ENCODE results near the gene UNK.
"Not testable (repeated sequence)": the region's sequence is repeated elsewhere in the genome, so short reads cannot be mapped to it uniquely, and the experiment has no call there.

Gene UNK

DNA sequence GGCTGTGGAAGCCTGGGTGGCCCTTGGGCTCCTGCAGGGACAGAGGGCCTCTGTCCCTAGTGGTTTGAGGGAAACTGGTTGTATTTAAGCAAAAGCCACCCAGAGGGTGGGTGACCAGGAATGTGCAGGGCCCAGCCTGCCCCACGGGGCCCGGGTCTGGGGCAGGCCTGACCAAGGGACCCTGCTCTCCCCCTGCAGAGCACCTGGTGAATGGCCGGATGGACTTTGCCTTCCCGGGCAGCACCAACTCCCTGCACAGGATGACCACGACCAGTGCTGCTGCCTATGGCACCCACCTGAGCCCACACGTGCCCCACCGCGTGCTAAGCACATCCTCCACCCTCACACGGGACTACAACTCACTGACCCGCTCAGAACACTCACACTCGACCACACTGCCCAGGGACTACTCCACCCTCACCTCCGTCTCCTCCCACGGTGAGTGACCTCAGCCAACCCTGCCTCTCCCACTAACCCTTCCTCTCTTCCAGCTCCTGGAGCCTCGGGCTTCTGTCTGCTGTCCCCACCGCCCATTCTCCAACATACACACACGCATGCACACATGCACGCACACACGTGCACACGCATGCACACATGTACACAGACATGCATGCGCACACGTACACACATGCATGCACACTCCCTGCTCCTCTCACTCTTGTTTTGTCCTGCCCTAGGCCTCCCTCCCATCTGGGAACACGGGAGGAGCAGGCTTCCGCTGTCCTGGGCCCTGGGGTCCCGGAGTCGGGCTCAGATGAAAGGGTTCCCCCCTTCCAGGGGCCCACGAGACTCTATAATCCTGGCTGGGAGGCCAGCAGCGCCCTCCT is 30.0 kb upstream of the UNK start:
- no peak for DNase-seq (ENCODE audit: low spot score)

DNA sequence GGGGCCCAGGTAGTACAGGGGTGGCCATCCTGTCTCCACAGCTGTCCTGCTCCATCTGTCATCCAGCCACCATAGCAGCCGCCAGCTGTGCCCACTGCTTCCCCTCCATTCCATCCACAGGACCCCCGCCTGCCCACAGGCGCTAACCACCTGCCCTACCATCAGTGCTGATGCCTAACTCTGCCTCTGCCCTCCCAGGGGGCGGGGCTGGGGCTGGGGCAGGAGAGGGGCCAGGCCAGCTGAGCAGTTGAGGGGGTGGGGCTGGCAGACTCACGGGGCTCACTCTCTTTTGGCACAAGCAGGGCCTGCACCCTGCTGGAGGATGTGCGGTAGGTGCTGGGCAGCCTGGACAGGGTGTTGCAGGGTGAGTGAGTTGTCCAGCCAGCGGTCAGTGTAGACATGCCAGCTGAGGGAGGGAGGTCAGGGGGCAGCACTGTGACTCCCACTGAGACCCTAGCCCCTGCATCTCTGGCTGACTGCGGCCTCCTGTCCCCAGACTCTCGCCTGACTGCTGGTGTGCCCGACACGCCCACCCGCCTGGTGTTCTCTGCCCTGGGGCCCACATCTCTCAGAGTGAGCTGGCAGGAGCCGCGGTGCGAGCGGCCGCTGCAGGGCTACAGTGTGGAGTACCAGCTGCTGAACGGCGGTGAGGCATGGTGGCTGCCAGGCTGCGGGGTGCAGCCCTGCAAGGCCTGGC is 29.3 kb upstream of the UNK start:
- no peak for DNase-seq (ENCODE audit: low spot score)

DNA sequence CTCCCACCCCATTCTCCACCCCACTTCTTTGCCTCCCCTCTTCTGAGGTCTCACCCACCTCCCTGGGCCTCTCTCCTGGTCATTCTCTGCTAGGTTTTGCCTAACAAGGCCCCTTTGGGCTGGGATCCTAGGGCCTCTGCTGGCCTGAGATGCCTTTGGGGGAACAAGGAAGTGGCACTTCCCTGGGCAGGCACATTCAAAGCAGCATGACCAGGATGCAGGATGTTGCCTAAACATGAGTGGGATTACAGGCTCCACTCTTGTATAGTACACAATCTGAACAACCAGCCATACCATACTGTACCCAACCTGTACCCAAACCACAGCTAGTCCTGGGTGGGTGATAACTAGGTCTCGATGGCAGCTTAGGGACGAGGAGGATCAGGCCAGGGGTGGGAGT is 28.6 kb upstream of the UNK start:
- DNase-seq (ENCODE audit: low spot score), result no peak

DNA sequence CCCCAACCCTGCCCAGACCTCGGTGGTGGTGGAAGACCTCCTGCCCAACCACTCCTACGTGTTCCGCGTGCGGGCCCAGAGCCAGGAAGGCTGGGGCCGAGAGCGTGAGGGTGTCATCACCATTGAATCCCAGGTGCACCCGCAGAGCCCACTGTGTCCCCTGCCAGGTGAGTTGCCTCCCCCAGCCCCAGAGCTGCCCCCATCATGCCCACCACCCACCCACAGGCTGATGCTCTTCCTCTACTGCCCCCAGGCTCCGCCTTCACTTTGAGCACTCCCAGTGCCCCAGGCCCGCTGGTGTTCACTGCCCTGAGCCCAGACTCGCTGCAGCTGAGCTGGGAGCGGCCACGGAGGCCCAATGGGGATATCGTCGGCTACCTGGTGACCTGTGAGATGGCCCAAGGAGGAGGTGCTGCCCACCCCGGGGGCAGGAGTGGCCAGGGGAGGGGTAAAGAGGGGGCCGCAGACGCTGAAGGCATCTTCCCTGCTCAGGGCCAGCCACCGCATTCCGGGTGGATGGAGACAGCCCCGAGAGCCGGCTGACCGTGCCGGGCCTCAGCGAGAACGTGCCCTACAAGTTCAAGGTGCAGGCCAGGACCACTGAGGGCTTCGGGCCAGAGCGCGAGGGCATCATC is 28.0 kb upstream of the UNK start:
- DNase-seq (ENCODE audit: low spot score), result no peak

DNA sequence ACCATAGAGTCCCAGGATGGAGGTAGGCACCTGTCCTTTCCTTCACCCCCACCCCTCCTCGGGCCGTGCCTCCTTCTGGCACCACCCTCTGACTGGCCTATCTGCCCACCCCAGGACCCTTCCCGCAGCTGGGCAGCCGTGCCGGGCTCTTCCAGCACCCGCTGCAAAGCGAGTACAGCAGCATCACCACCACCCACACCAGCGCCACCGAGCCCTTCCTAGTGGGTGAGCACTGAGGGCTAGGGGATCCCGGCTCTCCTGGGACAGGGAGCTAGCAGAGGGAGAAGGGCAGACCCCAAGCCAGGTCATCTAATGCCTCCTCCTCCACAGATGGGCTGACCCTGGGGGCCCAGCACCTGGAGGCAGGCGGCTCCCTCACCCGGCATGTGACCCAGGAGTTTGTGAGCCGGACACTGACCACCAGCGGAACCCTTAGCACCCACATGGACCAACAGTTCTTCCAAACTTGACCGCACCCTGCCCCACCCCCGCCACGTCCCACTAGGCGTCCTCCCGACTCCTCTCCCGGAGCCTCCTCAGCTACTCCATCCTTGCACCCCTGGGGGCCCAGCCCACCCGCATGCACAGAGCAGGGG is 27.4 kb upstream of the UNK start:
- no peak for DNase-seq (ENCODE audit: low spot score)

DNA sequence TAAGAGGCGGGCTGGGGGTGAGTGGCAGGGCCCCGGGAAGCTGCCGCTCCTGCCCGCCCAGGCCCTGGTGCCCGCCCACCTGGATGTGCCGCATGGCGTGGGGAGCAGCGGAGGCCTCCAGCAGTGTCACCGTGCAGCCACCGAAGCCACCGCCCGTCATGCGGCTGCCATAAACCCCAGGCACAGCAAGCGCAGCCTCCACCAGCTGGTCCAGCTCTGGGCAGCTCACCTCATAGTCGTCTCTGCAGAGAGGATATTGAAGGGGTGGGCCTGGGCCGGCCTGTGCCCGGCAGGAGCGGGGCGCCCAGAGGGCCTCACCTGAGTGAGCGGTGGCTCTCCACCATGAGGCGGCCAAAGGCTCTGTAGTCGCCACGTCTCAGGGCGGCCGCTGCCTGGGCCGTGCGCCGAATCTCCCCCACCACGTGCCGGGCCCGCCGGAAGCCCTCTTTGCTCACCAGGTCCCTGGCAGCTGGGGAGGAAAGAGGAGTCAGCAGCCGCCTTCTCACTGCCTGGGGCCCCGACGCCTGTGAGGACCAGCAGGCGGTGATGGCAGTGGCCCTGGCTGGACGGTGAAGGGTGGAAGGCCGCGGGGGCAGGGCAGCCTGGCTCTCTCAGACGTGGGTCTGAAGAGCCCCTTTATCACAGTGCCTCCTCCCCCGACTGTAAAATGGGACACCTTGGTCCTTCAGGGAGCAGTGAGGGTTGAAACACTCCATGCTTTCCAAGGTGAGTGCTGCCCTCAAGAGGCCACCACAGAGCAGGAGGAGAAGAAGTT is 26.3 kb upstream of the UNK start:
- no peak for DNase-seq (ENCODE audit: low spot score)

DNA sequence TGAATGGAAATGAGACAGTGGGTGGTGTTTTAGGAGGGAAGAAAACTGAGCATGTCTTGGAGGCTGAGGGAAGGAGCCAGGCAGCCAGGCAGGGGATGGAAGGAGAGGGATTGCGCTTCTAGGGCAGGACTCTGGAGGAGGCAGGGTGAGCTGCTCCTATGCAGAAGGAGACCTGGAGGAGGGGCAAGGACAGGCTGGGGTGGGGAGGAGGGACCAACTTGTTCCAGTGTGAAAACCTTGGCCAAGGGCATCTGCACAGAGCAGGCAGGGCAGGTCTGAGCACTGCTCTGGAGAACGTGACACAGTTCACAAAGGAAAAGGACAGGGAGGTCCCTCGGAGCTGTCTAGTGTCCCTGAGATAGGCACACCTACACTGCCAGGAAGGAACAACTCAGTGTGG is 25.1 kb upstream of the UNK start:
- DNase-seq (ENCODE audit: low spot score), result no peak

DNA sequence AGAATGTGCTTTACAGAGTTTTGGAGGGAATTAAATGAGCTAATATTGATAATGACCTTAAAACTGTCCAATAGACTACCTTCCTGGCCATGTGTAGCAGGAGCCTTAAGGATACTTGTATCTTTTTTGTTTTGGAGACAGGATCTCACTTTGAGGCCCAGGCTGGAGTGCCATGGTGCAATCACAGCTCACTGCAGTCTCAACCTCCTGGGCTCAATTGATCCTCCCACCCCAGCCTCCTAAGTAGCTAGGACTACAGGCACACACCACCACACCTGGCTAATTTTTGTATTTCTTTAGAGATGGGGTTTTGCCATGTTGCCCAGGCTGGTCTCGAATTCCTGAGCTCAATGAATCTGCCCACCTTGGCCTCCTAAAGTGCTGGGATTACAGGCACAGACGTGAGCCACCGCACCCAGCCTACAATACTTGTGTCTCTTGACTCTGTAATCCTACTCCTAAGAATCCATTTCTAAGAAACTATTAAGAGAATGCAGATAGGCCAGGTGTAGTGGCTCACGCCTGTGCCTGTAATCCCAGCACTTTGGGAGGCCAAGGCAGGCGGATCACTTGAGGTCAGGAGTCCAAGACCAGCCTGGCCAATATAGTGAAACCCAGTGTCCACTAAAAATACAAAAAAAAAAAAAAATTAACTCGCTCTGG is 24.5 kb upstream of the UNK start:
- DNase-seq (ENCODE audit: low spot score), result not testable (repeated sequence)

DNA sequence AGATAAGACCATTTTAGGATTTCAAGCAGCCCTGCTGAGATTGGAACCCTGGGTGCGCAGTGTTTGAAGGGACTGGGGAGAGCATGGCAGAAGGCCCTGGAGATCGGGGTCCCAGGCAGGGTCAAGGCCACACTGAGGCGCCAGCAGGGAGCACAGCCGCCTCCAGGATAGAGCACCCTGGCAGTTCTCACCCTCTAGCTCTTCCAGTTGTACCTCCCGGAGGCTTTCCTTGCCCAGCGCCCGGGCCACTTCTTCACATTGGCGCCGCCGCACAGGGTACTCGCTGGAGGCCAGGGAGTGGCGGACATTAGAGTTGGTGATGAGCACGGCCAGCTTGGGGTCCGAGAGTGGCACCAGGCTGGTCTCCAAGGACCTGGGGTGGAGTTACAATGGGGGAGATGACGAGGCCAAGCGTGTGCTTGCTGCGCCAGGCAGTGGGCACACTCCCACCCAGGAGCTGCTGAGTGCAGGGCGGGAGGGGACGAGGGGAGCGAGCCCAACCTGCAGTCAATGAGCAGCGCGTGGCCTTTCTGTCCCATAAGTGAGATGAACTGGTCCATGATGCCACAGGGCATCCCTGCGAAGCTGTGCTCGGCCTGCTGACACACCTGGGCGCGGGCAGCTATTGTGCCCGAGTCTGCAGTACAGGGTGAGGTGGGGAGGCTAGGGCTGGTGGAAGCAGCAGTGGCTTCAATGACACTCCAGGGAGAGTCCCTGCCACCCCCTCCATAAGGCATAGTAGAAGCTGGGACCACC is 21.9 kb upstream of the UNK start:
- DNase-seq (ENCODE audit: low spot score), result no peak

DNA sequence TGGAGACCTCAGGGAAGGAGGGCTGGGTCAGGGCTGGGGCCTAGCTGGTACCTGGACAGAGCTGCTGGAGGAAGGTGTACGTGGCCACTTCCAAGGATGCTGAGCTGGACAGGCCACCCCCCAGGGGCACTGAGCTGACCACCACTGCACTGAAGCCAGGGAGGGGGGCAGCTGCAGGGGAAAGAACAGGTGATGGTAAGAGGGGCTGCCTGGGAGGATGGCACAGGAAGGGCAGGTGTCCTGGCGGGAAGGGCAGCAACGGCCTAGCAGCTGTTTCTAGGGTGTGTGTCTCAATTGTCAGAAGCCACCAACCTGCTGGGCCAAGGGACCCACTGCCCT is 21.4 kb upstream of the UNK start:
- DNase-seq (ENCODE audit: low spot score), result no peak

DNA sequence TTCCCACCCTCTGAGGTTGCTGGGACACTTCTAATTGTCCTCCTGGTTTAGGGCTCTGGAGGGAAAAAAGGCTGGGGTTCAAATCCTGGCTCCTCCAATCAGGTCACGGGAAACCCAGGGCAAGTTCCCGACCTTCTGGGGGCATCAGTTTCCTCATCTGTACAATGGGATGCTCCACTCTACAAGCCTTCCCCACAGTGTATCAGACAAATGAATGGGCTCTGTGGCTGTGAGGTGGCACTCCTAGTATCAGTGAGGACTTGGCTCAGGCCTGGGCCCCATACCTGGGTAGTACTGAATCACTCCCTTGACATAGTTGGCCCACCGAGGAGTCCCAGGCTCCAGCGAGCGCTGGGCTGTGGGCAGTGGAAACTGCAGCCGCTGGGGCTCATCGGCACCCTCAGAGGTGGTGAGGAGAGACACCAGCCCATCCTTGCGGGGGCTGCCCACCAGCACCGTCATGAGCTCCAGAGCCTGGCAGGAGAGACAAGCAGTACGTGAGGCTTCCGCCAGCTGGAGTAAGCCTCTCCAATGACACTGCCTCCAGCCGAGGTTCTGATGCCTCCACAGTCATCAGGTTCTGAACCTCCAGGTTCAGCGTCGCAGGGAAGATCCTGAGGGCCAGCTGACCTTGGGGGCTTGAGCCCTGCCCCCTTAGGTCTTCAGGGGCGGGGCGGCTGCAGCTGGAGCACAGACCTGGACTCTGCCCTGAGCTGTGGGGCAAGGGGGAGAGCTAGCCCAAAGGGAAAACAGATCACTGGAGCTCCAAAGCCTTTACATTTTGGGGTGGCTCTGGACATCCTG is 20.8 kb upstream of the UNK start:
- no peak for DNase-seq (ENCODE audit: low spot score)

DNA sequence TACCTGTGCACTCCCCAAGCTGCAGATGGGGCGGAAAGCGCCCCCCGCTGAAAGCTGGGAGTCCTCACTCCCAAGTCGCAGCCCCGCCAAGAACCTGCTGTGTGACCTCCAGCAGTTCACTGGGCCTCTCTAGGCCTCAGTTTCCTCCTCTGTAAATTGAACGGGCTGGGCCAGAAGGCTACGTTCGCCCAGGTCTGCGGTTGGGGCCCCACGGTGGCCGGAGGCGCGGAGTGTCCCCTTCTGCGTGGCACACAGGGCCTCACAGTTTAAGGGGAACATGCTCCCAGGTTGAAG is 20.2 kb upstream of the UNK start:
- DNase-seq (ENCODE audit: low spot score), result no peak

DNA sequence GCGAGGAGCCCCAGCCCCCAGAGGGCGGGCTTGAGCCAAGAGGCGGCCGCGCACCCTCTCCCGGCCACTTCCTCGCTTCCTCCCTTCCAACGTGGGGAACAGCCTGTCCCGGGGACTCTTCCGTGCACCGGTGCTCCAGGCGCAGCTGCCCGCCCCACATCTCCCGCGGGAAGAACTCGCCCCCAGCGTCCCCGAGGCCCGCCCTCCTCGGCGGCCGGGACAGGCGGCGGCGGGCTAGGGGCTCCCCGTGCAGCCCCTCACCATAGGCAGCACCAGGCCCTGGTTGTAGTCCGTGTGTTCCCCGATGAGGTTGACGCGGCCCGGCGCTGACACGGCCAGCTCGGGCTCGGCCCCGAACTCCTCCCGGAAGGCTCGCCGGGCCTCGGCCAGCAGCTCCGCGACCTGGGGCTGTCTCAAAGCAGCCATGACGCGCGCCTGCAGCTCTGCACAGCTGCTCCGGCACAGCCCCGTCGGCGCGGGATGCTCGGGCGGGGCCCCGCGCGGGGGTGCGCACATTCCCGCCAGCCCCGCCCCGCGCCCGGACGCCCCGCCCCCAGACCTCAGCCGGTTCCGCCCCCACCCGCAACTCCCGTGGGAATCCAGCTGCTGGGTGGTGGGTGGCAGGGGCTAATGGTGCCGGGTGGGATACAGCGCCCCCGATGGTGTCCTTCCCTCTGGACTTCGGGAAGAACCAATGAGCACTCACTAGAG is 19.7 kb upstream of the UNK start, which contains the start of gene GALK1:
GALK1 (minus strand) TSS at position 482 of the 711 bp plus-strand sequence; CDS start at position 426, 56 bp downstream.
- peak; percentile 84 for DNase-seq (ENCODE audit: low spot score)

DNA sequence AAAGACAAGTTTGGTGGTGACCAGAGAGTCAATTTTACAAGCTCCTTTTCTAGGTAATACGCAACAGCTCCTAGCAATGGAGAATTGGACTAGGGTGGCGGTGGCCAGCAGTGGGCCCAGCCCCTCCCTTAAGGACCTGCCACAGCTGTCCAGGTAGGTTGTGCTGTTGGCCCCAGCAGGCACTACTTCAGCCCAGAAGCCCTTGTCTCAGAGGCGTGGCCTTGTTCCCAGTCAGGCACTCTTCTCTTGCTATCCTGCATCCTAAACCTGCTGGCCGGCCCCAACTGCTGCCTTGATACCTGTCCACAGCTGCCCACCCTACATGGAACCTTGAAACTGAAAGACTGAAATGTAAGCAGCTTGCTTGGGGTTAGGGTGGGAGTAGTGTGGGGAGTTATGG is 18.6 kb upstream of the UNK start:
- no peak for DNase-seq (ENCODE audit: low spot score)

DNA sequence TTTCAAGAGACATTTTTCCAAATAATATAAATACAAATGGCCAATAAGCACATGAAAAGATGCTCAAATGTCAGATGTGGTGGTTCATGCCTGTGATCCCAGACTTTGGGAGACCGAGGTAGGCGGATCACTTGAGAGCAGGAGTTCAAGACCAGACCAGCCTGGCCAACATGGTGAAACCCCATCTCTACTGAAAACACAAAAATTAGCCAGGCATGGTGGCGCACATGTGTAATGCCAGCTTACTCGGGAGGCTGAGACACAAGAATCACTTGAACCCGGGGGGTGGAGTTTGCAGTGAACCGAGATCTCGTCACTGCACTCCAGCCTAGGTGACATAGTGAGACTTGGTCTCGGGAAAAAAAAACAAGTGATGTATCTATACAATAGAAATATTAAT is 16.7 kb upstream of the UNK start:
- no peak for DNase-seq (ENCODE audit: low spot score)

DNA sequence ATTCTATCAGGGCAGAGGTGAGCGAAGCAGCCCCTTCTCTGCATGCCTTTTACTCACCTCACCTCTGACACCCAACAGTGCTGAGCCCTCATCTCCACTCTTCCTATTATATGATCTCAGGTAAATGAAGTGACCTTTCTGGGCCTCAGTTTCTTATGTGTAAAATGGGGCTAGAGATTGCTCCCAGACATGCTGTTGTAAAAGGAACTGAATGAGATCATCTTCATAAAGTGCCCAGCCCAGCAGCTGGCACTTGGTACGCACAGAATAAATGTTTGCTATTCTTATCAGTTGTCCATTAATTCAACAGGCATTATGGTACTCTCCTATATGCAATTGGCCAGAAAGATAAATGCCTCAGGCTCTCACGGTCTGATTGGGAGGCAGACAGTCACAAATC is 15.1 kb upstream of the UNK start:
- DNase-seq (ENCODE audit: low spot score), result no peak

DNA sequence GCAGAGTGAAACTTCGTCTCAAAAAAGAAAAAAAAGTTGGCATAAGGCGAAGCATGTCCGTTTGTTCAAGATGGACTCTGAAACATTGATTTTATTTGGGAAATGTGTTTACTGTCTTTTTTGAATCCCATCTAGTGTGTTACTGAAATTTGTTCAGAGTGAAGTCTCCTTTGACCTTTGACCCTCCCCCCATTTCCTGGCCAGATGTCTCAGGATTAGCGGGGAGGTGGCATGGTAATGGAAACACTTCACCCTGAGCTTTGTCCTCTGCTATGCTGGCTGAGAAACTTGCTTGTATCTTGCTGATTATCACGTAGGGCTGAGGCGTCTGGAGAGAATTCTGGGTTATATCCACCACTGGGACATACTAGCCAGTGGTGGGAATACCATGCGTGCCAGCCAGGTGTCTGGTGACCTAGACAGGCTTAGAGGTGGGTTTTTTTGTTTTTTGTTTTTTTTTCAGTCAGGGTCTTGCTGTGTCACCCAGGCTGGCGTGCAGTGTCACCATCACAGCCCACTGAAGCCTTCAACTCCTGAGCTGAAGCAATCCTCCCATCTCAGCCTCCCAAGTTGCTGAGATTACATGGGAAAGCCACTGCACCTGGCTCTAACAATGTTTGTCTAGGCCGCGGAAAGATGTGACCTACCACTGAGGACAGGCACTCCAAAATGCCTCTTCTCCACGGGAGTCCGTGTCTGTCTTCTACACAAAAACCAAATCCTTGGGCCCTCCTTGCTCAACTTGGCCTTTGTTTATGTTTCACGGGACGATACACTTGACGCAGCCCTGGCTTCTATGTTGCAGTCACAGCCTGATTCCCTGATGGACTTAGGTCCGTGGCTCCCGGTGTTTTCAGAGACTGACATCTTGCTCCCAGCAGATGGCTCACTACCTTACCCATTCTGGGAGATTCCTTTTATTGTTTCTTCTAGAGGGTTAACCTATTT is 13.0 kb upstream of the UNK start:
- no peak for DNase-seq (ENCODE audit: low spot score)

DNA sequence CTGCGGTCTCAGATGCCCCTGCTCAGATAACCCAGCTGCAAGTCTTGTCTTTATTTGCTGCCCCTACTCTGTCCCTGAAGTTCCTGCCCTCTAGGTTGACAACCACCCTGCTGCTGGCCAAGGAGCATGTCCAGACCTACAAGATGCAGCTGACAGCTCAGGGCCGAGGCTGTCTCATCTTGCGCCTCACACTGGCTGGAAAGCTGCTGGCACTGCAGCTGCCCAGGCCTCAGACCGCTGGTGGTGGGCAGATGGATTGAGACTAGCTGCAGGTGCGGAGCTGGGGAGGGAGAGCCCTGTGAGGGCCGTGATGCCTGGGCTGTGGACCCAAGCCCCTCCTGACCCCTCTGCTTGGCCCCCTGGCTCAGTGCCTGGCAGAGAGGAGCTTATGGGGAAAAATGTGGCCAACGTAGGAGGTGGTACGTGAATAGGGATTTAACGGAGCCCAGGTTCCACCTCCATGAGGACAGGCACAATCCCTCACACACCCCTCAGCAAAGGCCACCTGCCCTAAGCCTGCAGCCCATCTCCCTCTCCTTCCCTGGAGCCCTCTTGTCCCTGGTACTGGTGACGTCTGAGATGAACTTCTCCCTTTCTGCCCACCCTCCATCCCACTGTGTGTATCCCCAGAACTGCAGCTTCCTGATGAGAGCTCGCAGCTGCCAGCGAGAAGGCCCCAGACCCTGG is 11.3 kb upstream of the UNK start:
- no peak for DNase-seq (ENCODE audit: low spot score)

Data from AG08395 (cell line).